GM12878 (cell line): ENCODE data around the gene AGER. TPM values are rescaled to one million over a fixed set of nuclear protein-coding genes. Genes with fewer than 3 reads are reported as not detected.

Source experiments
- ATAC-seq: fragments of 200-7000 bp; cut with Tn5 transposase; 3 replicates; pipeline ENCODE4 v1.9.1; 2020; ENCODE audit warnings: mild to moderate bottlenecking, moderate library complexity
- BruUV-seq: library from RNA; stranded (reverse); fragments of 400-500 nt; replicated peaks from 2 replicates; lab custom pipeline; 2021; lab: Mats Ljungman, UMichigan
- CTCF ChIA-PET: fragments of 300-600 bp; sonication (Branson Sonifier 250); formaldehyde crosslinking; extraction: SDS; loops from one replicate; lab custom pipeline; 2021; ENCODE audit warnings: inconsistent platforms; lab: Yijun Ruan, JAX
- POLR2A ChIA-PET: fragments of 350-600 bp; formaldehyde crosslinking; extraction: SDS; loops from one replicate; lab custom pipeline; 2021; ENCODE audit warnings: inconsistent platforms; lab: Charles Lee
- RAD21 ChIA-PET: fragments of 300-600 bp; sonication (Branson Sonifier 250); formaldehyde crosslinking; loops from one replicate; lab custom pipeline; 2023; ENCODE audit warnings: antibody characterized with exemption; ENCODE audit not compliant: unreplicated experiment; lab: Charles Lee
- SMC1A ChIA-PET: fragments of 300-600 bp; sonication (Branson Sonifier 250); formaldehyde crosslinking; loops from one replicate; lab custom pipeline; 2023; ENCODE audit not compliant: unreplicated experiment, uncharacterized antibody; lab: Charles Lee
- DNase-seq: peaks from one replicate; pipeline ENCODE4 v3.0.0-alpha.2; 2011; ENCODE audit warnings: low read depth, low spot score
- FAIRE-seq: peaks from 3 replicates; lab custom pipeline; 2011; peaks lifted over from hg19 to GRCh38; lab: Jason Lieb, UNC
- H2AFZ ChIP-seq: 2 replicates; pipeline ENCODE4 v1.6.0; 2011; ENCODE audit warnings: low read depth, low read length, control low read depth; ENCODE audit not compliant: control insufficient read depth
- H3K27ac ChIP-seq: 2 replicates; pipeline ENCODE4 v1.5.1; 2011; ENCODE audit warnings: control low read depth; ENCODE audit not compliant: control insufficient read depth, insufficient read depth
- H3K27me3 ChIP-seq, 2 experiments: replicated peaks in 1 of 2; 2 replicates each; pipeline versions ENCODE4 v1.6.0 to v1.6.1; 2011; ENCODE audit warnings: low read length in 1 of 2; ENCODE audit not compliant: control insufficient read depth in 2 of 2, insufficient read depth in 2 of 2
- H3K36me3 ChIP-seq, 2 experiments: 2 replicates each; pipeline ENCODE4 v1.5.1; 2011; ENCODE audit warnings: low read length in 1 of 2; ENCODE audit not compliant: control insufficient read depth in 2 of 2, insufficient read depth in 2 of 2
- H3K4me1 ChIP-seq: 2 replicates; pipeline ENCODE4 v1.6.1; 2011; ENCODE audit warnings: mild to moderate bottlenecking, low read length, moderate library complexity, mixed read lengths; ENCODE audit not compliant: control insufficient read depth, insufficient read depth
- H3K4me2 ChIP-seq: 2 replicates; pipeline ENCODE4 v1.6.0; 2011; ENCODE audit warnings: control low read depth; ENCODE audit not compliant: control insufficient read depth, insufficient read depth
- H3K4me3 ChIP-seq: fragments of 200-600 bp; sonication (generic); 2 replicates; pipeline ENCODE4 v1.5.1; 2016
- H3K79me2 ChIP-seq: 2 replicates; pipeline ENCODE4 v1.6.0; 2011; ENCODE audit warnings: low read length; ENCODE audit not compliant: control insufficient read depth, insufficient read depth
- H3K9ac ChIP-seq: 2 replicates; pipeline ENCODE4 v1.8.0; 2011; ENCODE audit warnings: low read length, control low read depth, mixed read lengths; ENCODE audit not compliant: control insufficient read depth, insufficient read depth
- H3K9me3 ChIP-seq: replicated peaks from 3 replicates; pipeline ENCODE4 v1.5.1; 2011; ENCODE audit warnings: mild to moderate bottlenecking, low read length; ENCODE audit not compliant: control insufficient read depth, insufficient read depth
- H4K20me1 ChIP-seq: 2 replicates; pipeline ENCODE4 v1.6.0; 2011; ENCODE audit not compliant: control insufficient read depth, insufficient read depth
- CEBPB ChIP-seq, 2 experiments: fragments of 150-350 bp in 1 of 2; IDR thresholded peaks; 2 replicates each; pipeline ENCODE4 v1.6.1; 2012 to 2014; ENCODE audit warnings: low read depth in 2 of 2, low read length in 2 of 2, borderline replicate concordance in 1 of 2, inconsistent platforms in 1 of 2
- CHD1 ChIP-seq: IDR thresholded peaks from 2 replicates; pipeline ENCODE4 v1.6.1; 2012; ENCODE audit warnings: low read depth, low read length, improper control_type of control experiment
- CHD4 ChIP-seq: fragments of 200-600 bp; sonication (generic); IDR thresholded peaks from 2 replicates; pipeline ENCODE4 v1.6.1; 2016; ENCODE audit warnings: mild to moderate bottlenecking
- GABPA ChIP-seq: IDR thresholded peaks from 2 replicates; pipeline ENCODE4 v1.6.1; 2014; ENCODE audit warnings: antibody characterized with exemption, low read depth, mild to moderate bottlenecking, inconsistent platforms
- HDAC2 ChIP-seq: fragments of 200-600 bp; sonication (generic); IDR thresholded peaks from 2 replicates; pipeline ENCODE4 v1.6.1; 2017
- JUND ChIP-seq: IDR thresholded peaks from 2 replicates; pipeline ENCODE4 v1.6.1; 2012; ENCODE audit warnings: low read depth, mild to moderate bottlenecking, low read length, improper control_type of control experiment, moderate library complexity
- NFXL1 ChIP-seq: fragments of 450-650 bp; IDR thresholded peaks from 2 replicates; pipeline ENCODE4 v1.6.1; 2017; ENCODE audit warnings: antibody characterized with exemption, mild to moderate bottlenecking, borderline replicate concordance
- TBL1XR1 ChIP-seq: IDR thresholded peaks from 2 replicates; pipeline ENCODE4 v1.6.1; 2012; ENCODE audit warnings: low read depth, low read length, improper control_type of control experiment
- YY1 ChIP-seq: IDR thresholded peaks from 2 replicates; pipeline ENCODE4 v1.6.1; 2011; ENCODE audit warnings: low read depth, mild to moderate bottlenecking, low read length
- WGBS: methylation state at CpG from one replicate; pipeline ENCODE4 v1.1.6; 2016; ENCODE audit warnings: low lambda C conversion rate; ENCODE audit not compliant: insufficient replicate concordance, insufficient coverage; ENCODE audit errors: missing lambda C conversion rate; 5-methylcytosine and 5-hydroxymethylcytosine counted together
- in situ Hi-C: fragments of 300-500 bp; cut with MboI; formaldehyde crosslinking; loops from 9 replicates; pipeline ENCODE4 v1.14.3; 2018; ENCODE audit warnings: mixed read lengths
- intact Hi-C: fragments of 100-400 bp; cut with micrococcal nuclease; formaldehyde crosslinking; loops from one replicate; pipeline ENCODE4 v1.14.2; 2022; ENCODE audit not compliant: unreplicated experiment
- polyA plus RNA-seq, 11 experiments: library from polyadenylated mRNA; depleted of rRNA in 4 of 11; unstranded in 6 of 11; stranded (reverse) in 5 of 11; fragments of >200 nt; fragmentation: Nextera tagmentation in 4 of 11; fragmentation: Illumina TruSeq in 1 of 11; extraction: Ambion mirVana in 4 of 11; extraction: Trizol in 1 of 11; gene quantifications; 1 replicate in 1 of 11; 2 replicates in 10 of 11; pipeline versions ENCODE4 v1.2.1 to v1.2.3, GENCODE V29; 2011 to 2016; ENCODE audit warnings: inconsistent platforms in 2 of 11, missing spikeins in 2 of 11, low read depth in 1 of 11
- total RNA-seq, 4 experiments: library from RNA; depleted of rRNA in 3 of 4; stranded (reverse); fragments of >200 nt in 3 of 4; fragmentation: Illumina TruSeq in 1 of 4; extraction: Trizol in 1 of 4; gene quantifications; 2 replicates each; pipeline versions ENCODE4 v1.2.1 to v1.2.3, GENCODE V29; 2013 to 2021
- TF ChIP-seq, protein P1 (sequence below): fragments of 450-650 bp; formaldehyde crosslinking; IDR thresholded peaks from 2 replicates; pipeline ENCODE4 v1.5.0; 2022; ENCODE audit warnings: mild to moderate bottlenecking, missing genetic modification characterization

Gene AGER
- total and polyA plus RNA-seq, 10 of the 15 experiments (the other 5 are each of a cell fraction or from before 2014, with no cell fraction given), result 1.1 to 18.2 (median 3.9) TPM

DNA sequence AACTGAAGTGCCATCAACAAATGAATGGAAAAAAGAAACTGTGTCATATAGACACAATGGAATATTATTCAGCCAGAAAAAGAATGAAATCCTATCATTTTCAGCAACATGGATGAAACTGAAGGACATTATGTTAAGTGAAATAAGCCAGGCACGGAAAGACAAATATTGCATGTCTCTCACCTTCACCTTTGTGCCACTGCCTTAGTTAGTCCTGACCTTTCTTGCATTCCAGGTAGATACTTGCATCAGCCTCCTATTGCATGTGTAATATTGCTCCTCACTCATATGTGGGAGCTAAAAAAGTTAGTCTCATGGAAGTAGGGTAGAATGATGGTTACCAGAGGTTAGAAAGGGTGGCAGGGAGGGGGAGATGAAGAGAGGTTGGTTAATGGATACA, 24.9 kb upstream of the AGER start (continued):
- TF ChIP-seq, protein P1, sequence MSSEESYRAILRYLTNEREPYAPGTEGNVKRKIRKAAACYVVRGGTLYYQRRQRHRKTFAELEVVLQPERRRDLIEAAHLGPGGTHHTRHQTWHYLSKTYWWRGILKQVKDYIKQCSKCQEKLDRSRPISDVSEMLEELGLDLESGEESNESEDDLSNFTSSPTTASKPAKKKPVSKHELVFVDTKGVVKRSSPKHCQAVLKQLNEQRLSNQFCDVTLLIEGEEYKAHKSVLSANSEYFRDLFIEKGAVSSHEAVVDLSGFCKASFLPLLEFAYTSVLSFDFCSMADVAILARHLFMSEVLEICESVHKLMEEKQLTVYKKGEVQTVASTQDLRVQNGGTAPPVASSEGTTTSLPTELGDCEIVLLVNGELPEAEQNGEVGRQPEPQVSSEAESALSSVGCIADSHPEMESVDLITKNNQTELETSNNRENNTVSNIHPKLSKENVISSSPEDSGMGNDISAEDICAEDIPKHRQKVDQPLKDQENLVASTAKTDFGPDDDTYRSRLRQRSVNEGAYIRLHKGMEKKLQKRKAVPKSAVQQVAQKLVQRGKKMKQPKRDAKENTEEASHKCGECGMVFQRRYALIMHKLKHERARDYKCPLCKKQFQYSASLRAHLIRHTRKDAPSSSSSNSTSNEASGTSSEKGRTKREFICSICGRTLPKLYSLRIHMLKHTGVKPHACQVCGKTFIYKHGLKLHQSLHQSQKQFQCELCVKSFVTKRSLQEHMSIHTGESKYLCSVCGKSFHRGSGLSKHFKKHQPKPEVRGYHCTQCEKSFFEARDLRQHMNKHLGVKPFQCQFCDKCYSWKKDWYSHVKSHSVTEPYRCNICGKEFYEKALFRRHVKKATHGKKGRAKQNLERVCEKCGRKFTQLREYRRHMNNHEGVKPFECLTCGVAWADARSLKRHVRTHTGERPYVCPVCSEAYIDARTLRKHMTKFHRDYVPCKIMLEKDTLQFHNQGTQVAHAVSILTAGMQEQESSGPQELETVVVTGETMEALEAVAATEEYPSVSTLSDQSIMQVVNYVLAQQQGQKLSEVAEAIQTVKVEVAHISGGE, result no peak
- TF ChIP-seq NFXL1, result no peak
- TF ChIP-seq CHD1, result no peak
- TF ChIP-seq JUND, result no peak
- TF ChIP-seq YY1, result no peak
- no peak for TF ChIP-seq CHD4
- no peak for TF ChIP-seq GABPA

DNA sequence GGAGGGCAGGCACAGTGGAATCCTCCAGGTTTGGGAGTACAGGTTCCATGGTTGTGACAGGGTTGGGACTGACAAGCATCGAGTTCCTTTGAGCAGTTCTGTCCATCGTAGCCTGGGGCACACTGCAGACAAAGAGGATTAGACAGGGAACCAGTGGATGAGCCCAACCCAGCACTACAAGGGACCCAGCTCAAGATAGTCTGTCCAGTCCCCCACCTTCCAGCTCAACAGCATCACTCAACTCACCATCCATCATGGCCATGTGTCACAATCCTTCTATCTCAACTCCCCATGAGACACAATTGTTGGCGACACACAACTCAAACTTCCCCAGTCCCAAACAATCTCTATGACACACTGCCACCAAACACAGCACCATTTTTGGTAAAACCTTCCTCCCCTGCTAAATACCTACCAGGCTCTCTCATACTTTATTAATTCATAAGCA, 20.2 kb upstream of the AGER start:
- H3K4me2 ChIP-seq, result no peak overlapping the region
- in situ Hi-C loops, result no loop called here
- DNase-seq (no peak), ATAC-seq (no peak), FAIRE-seq (no peak)
- no peak overlapping the region for H3K27ac ChIP-seq
- BruUV-seq, result no TSS peak
- no peaks in the 10 kb centered on the region for H3K36me3 ChIP-seq
- ChIA-PET SMC1A (interaction anchor here (1.1 to 1.2 kb wide), 2 partner anchors 11 to 27 kb away, joined by 3 read pairs; no protein-coding TSS in a partner anchor), RAD21 (no interaction called here), CTCF (interaction anchor here (1.4 kb wide), 1 partner anchor 45 kb away, joined by 3 read pairs; no protein-coding TSS in a partner anchor), POLR2A (no interaction called here)
- H3K79me2 ChIP-seq, result no peaks in the 10 kb centered on the region
- WGBS, result 69% methylated on average over 3 of the region's 3 CpGs
- intact Hi-C loops, result no loop called here
- no peak overlapping the region for H2AFZ ChIP-seq
- H3K4me1 ChIP-seq, result no peaks in the 10 kb centered on the region
- TF ChIP-seq TBL1XR1 (no peak), HDAC2 (no peak), CEBPB (IDR thresholded peaks at IDR 0.05; ENCODE audit: borderline replicate concordance in 1 of 2, low read depth in 2 of 2, low read length in 2 of 2) (no peak)
- no peaks in the 10 kb centered on the region for H3K27me3 ChIP-seq
- no peaks in the 10 kb centered on the region for H3K9me3 ChIP-seq
- no peak overlapping the region for H3K9ac ChIP-seq
- H3K4me3 ChIP-seq, result no peak overlapping the region
- H4K20me1 ChIP-seq, result no peaks in the 10 kb centered on the region
